ENCODE data around the gene HPCA.
A peak's percentile ranks its signal among the peaks of the same experiment; 100 is the strongest.

Gene HPCA

GRCh38 chr1:32895325-32896215 lies 9.3 kb downstream of the HPCA start:
- Histone ChIP-seq H3K36me3 (ENCODE audit: control insufficient read depth in 2 of 2, insufficient read depth in 2 of 2, low read length in 2 of 2) (peaks cover 23 to 24% of the 10 kb centered on the region in 2 donors), H3K4me1 (ENCODE audit: control insufficient read depth in 2 of 2, insufficient read depth in 2 of 2, low read length in 2 of 2) (peaks cover 18 to 27% of the 10 kb centered on the region in 2 donors), H3K9ac (ENCODE audit: low read depth in 1 of 2, low read length in 2 of 2) (no peak overlapping the region), H3K27me3 (ENCODE audit: control insufficient read depth in 2 of 2, insufficient read depth in 2 of 2, low read length in 2 of 2) (peaks cover 0 to 13% of the 10 kb centered on the region in 2 donors), H3K4me3 (ENCODE audit: low read length in 2 of 2) (no peak overlapping the region), H3K27ac (ENCODE audit: low read depth in 2 of 2, low read length in 2 of 2) (no peak overlapping the region), H3K9me3 (ENCODE audit: control insufficient read depth in 2 of 2, low read length in 2 of 2) (no peaks in the 10 kb centered on the region)

GRCh38 chr1:32896451-32896850 lies 10.2 kb downstream of the HPCA start:
- Histone ChIP-seq H3K9me3 (ENCODE audit: control insufficient read depth in 2 of 2, low read length in 2 of 2) (no peaks in the 10 kb centered on the region), H3K27ac (ENCODE audit: low read depth in 2 of 2, low read length in 2 of 2) (no peak overlapping the region), H3K4me1 (ENCODE audit: control insufficient read depth in 2 of 2, insufficient read depth in 2 of 2, low read length in 2 of 2) (peaks cover 18 to 30% of the 10 kb centered on the region in 2 donors), H3K36me3 (ENCODE audit: control insufficient read depth in 2 of 2, insufficient read depth in 2 of 2, low read length in 2 of 2) (peaks cover 23 to 24% of the 10 kb centered on the region in 2 donors), H3K4me3 (ENCODE audit: low read length in 2 of 2) (no peak overlapping the region), H3K27me3 (ENCODE audit: control insufficient read depth in 2 of 2, insufficient read depth in 2 of 2, low read length in 2 of 2) (peaks cover 0 to 5% of the 10 kb centered on the region in 2 donors), H3K9ac (ENCODE audit: low read depth in 1 of 2, low read length in 2 of 2) (no peak overlapping the region)

GRCh38 chr1:32897082-32898049 lies 11.1 kb downstream of the HPCA start:
- H3K4me3 ChIP-seq (ENCODE audit: low read length in 2 of 2) = no peak overlapping the region
- H3K4me1 ChIP-seq (ENCODE audit: control insufficient read depth in 2 of 2, insufficient read depth in 2 of 2, low read length in 2 of 2) = peaks cover 17 to 34% of the 10 kb centered on the region in 2 donors
- H3K27me3 ChIP-seq (ENCODE audit: control insufficient read depth in 2 of 2, insufficient read depth in 2 of 2, low read length in 2 of 2) = peaks cover 0 to 4% of the 10 kb centered on the region in 2 donors
- H3K36me3 ChIP-seq (ENCODE audit: control insufficient read depth in 2 of 2, insufficient read depth in 2 of 2, low read length in 2 of 2) = peaks cover 23 to 24% of the 10 kb centered on the region in 2 donors
- no peaks in the 10 kb centered on the region for H3K9me3 ChIP-seq (ENCODE audit: control insufficient read depth in 2 of 2, low read length in 2 of 2)
- no peak overlapping the region for H3K9ac ChIP-seq (ENCODE audit: low read depth in 1 of 2, low read length in 2 of 2)
- H3K27ac ChIP-seq (ENCODE audit: low read depth in 2 of 2, low read length in 2 of 2) = no peak overlapping the region

GRCh38 chr1:32898056-32898455 lies 11.8 kb downstream of the HPCA start:
- no peak overlapping the region for H3K9ac ChIP-seq (ENCODE audit: low read depth in 1 of 2, low read length in 2 of 2)
- H3K27ac ChIP-seq (ENCODE audit: low read depth in 2 of 2, low read length in 2 of 2) = no peak overlapping the region
- no peak overlapping the region for H3K4me3 ChIP-seq (ENCODE audit: low read length in 2 of 2)
- peaks cover 15 to 33% of the 10 kb centered on the region in 2 donors for H3K4me1 ChIP-seq (ENCODE audit: control insufficient read depth in 2 of 2, insufficient read depth in 2 of 2, low read length in 2 of 2)
- no peaks in the 10 kb centered on the region for H3K9me3 ChIP-seq (ENCODE audit: control insufficient read depth in 2 of 2, low read length in 2 of 2)
- H3K27me3 ChIP-seq (ENCODE audit: control insufficient read depth in 2 of 2, insufficient read depth in 2 of 2, low read length in 2 of 2) = peaks cover 0 to 3% of the 10 kb centered on the region in 2 donors
- peaks cover 23 to 24% of the 10 kb centered on the region in 2 donors for H3K36me3 ChIP-seq (ENCODE audit: control insufficient read depth in 2 of 2, insufficient read depth in 2 of 2, low read length in 2 of 2)

- H3K9me3 ChIP-seq (ENCODE audit: control insufficient read depth in 2 of 2, low read length in 2 of 2) = no peaks in the 10 kb centered on the region
- peak overlapping the region; percentile 20 to 30 for H3K4me3 ChIP-seq (ENCODE audit: low read length in 2 of 2)
- H3K9ac ChIP-seq (ENCODE audit: low read depth in 1 of 2, low read length in 2 of 2) = no peak overlapping the region
- H3K36me3 ChIP-seq (ENCODE audit: control insufficient read depth in 2 of 2, insufficient read depth in 2 of 2, low read length in 2 of 2) = peaks cover 23 to 24% of the 10 kb centered on the region in 2 donors
- no peak overlapping the region for H3K27ac ChIP-seq (ENCODE audit: low read depth in 2 of 2, low read length in 2 of 2)
- peaks cover 15 to 29% of the 10 kb centered on the region in 2 donors for H3K4me1 ChIP-seq (ENCODE audit: control insufficient read depth in 2 of 2, insufficient read depth in 2 of 2, low read length in 2 of 2)
- H3K27me3 ChIP-seq (ENCODE audit: control insufficient read depth in 2 of 2, insufficient read depth in 2 of 2, low read length in 2 of 2) = peaks cover 0 to 3% of the 10 kb centered on the region in 2 donors
These were observed 12.7 kb downstream of the HPCA start for GRCh38 chr1:32898958-32899357.

GRCh38 chr1:32899586-32900296 lies 13.4 kb downstream of the HPCA start:
- Histone ChIP-seq H3K4me1 (ENCODE audit: control insufficient read depth in 2 of 2, insufficient read depth in 2 of 2, low read length in 2 of 2) (peaks cover 15 to 30% of the 10 kb centered on the region in 2 donors), H3K36me3 (ENCODE audit: control insufficient read depth in 2 of 2, insufficient read depth in 2 of 2, low read length in 2 of 2) (peaks cover 23 to 24% of the 10 kb centered on the region in 2 donors), H3K27me3 (ENCODE audit: control insufficient read depth in 2 of 2, insufficient read depth in 2 of 2, low read length in 2 of 2) (peaks cover 0 to 3% of the 10 kb centered on the region in 2 donors), H3K9ac (ENCODE audit: low read depth in 1 of 2, low read length in 2 of 2) (peak overlapping the region; percentile 87 to 96), H3K27ac (ENCODE audit: low read depth in 2 of 2, low read length in 2 of 2) (peak overlapping the region; percentile 45 to 78), H3K4me3 (ENCODE audit: low read length in 2 of 2) (peak overlapping the region; percentile 81 to 86), H3K9me3 (ENCODE audit: control insufficient read depth in 2 of 2, low read length in 2 of 2) (no peaks in the 10 kb centered on the region)

- peaks cover 18 to 32% of the 10 kb centered on the region in 2 donors for H3K4me1 ChIP-seq (ENCODE audit: control insufficient read depth in 2 of 2, insufficient read depth in 2 of 2, low read length in 2 of 2)
- H3K27me3 ChIP-seq (ENCODE audit: control insufficient read depth in 2 of 2, insufficient read depth in 2 of 2, low read length in 2 of 2) = peaks cover 0 to 3% of the 10 kb centered on the region in 2 donors
- H3K9ac ChIP-seq (ENCODE audit: low read depth in 1 of 2, low read length in 2 of 2) = peak overlapping the region; percentile 87 to 96
- no peaks in the 10 kb centered on the region for H3K9me3 ChIP-seq (ENCODE audit: control insufficient read depth in 2 of 2, low read length in 2 of 2)
- peaks cover 23% of the 10 kb centered on the region in 2 donors for H3K36me3 ChIP-seq (ENCODE audit: control insufficient read depth in 2 of 2, insufficient read depth in 2 of 2, low read length in 2 of 2)
- peak overlapping the region; percentile 81 to 86 for H3K4me3 ChIP-seq (ENCODE audit: low read length in 2 of 2)
- peak overlapping the region; percentile 78 to 85 for H3K27ac ChIP-seq (ENCODE audit: low read depth in 2 of 2, low read length in 2 of 2)
These were observed 14.2 kb downstream of the HPCA start for GRCh38 chr1:32900371-32900955.

GRCh38 chr1:32900956-32901822 lies 14.9 kb downstream of the HPCA start, which contains the start of gene TMEM54:
TMEM54 (minus strand) TSS chr1:32901389; CDS start chr1:32901238, 151 bp downstream.
- H3K27me3 ChIP-seq (ENCODE audit: control insufficient read depth in 2 of 2, insufficient read depth in 2 of 2, low read length in 2 of 2) = peaks cover 0 to 3% of the 10 kb centered on the region in 2 donors
- H3K27ac ChIP-seq (ENCODE audit: low read depth in 2 of 2, low read length in 2 of 2) = peak within 1 kb of the TSS; percentile 91 to 92
- no peaks in the 10 kb centered on the region for H3K9me3 ChIP-seq (ENCODE audit: control insufficient read depth in 2 of 2, low read length in 2 of 2)
- H3K4me3 ChIP-seq (ENCODE audit: low read length in 2 of 2) = peak within 1 kb of the TSS; percentile 84 to 86
- H3K9ac ChIP-seq (ENCODE audit: low read depth in 1 of 2, low read length in 2 of 2) = peak within 1 kb of the TSS; percentile 95 to 96
- H3K4me1 ChIP-seq (ENCODE audit: control insufficient read depth in 2 of 2, insufficient read depth in 2 of 2, low read length in 2 of 2) = peaks cover 23 to 39% of the 10 kb centered on the region in 2 donors
- H3K36me3 ChIP-seq (ENCODE audit: control insufficient read depth in 2 of 2, insufficient read depth in 2 of 2, low read length in 2 of 2) = peaks cover 18 to 21% of the 10 kb centered on the region in 2 donors
